Stimulated activated CD4-positive, alpha-beta T cell treated with anti-CD3 and anti-CD28 coated beads, Interleukin-4, amount 100 ng/mL, for 48 hours (primary cell): ENCODE results near the gene CHRM3.
"Not testable (repeated sequence)": the region's sequence is repeated elsewhere in the genome, so short reads cannot be mapped to it uniquely, and the experiment has no call there.

Experiments used
- DNase-seq, 2 donors: peaks; one replicate each; pipeline ENCODE4 v3.0.0-alpha.2; 2020; ENCODE audit warnings: low read depth in 2 of 2

CHRM3 gene

DNA sequence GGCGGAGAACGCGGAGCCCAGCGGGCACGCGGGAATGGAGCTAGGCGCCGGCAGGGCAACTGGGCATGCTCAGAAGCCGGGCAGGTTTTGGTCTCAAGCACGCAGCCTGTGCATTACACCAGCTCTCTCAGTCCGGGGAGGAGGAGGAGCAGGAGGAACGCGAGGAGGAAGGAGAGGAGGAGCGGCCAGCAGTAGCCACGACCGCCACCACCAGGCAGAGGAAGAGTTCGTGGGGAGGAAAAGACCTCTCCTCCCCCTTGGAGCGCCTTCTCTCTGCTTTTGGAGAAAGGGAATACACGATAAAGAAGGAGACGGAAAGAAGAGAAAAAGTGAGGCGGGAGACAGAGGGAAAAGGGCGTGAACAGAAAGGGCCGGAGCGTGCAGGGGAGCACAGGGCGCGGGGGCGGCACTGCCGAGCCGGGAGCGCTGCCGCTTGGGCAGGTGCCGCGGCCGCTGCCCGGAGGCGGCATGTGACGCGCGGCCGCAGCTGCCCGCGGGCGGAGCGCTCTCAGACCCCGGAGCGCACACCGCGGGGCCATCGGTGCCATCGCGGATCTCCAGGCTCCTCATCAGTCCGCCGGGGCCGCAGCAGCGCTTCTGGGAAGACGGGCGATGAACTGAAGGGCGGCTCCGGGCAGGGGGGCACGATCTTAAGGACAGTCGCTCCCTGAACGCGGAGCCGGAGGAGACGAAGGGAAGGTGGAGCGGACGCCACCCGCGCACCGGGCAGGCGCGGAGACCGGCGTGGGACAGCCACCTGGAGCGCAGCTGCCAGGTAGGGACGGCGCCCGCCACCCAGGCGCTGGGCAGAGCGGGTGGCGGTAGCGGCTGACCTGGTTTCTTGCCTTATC, at the start of gene CHRM3:
TSS of gene CHRM3 (plus strand) at position 116 of the 851 bp plus-strand sequence. CDS start 520,884 bp downstream, outside the sequence.
- peak; percentile 8 to 30 for DNase-seq

GRCh38 chr1:239337799-239338430, 48.5 kb upstream of the CHRM3 start:
- no peak for DNase-seq

GRCh38 chr1:239347776-239348175, 38.6 kb upstream of the CHRM3 start:
- no peak for DNase-seq

DNA sequence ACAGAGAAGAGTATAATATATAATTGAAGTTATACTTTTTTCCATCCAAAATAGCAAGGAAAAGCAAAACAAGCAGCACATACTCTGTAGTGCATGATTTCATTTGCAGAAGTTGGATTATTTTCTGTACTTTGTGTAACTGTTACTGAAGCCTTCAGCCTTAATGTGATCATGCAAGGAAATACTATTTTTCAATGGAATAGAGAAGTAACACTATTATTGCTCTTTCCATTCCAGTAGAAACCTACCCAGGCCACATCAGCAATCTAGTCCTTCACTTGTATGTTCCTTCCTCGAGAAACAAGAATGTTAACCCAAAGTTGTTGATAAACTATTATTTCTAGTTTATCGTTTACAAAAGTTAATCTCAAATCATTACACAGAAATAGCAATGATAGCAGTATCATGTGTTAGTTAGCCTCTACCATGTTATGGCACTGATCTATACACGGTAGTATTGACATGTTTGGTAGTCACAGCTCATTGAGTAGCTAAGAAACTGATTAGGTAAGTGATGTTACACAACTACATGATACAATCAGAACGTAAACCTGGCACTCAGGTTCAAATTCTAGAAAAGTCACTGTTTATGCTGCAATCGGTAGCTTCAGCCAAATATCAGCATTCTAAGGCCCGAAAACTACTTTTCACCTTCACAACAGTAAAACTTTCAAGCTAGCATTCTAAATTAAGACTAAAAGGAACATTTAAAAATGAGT, 37.6 kb upstream of the CHRM3 start:
- no peak for DNase-seq

- no peak for DNase-seq
These were observed 36.7 kb upstream of the CHRM3 start for GRCh38 chr1:239349699-239350098.

DNA sequence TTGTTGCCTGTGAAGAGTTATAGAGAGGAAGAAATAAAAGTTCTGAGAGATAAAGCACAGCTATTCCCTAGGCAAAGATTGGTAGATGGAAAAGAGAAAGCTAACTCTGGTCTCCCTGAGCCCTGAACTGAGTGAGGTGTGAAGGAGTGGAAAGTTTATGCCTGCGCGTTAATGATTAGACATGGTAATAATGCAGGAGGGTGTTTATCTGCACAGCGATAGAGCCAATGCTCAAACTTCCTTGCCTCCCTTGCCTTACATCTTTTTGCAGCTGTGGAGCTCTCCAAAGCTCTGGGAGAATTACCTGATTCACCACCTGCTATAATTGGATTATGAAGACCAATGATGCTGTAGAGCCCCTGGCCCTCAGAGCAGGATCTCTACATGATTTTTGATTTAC, 32.8 kb upstream of the CHRM3 start:
- no peak for DNase-seq

DNA sequence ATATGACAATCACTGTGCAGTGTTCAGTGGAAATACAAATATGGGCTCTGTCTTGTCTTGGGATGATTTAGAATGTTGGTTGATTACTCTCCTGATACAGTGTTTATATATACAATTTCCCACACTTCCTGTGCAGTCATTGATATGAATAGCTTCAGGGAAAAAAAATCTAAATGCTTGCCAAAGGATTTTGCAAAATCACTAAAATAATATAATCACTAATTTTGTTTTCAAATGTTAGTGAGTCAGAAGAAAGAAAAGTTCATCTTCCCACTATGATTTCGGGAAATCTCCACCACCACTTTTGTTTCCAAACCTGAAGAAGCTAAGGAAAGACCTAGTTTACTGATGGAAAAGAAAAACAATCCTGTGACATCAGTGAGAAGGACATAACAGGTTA, 32.1 kb upstream of the CHRM3 start:
- DNase-seq, result no peak

- DNase-seq, result no peak
These were observed 28.5 kb upstream of the CHRM3 start for GRCh38 chr1:239357867-239358266.

DNA sequence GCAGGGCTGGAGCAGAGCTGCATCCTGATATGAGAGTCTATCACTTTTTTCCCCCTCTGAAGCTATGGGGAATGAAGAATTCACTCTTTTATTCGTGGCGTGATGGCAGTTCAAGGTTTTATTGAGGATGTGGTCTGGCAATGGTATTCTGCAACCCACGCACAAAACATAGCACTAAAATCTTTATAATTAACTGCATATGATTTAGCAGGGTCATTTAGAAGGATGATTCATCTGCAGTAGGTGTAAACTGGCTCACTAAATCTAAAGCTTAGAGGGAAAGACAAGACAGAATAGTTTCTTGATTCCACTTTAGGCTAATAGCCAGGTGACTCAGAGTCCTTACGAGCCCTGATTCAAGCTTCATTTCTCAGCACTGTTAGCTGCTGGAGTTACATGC, 25.0 kb upstream of the CHRM3 start:
- DNase-seq, result no peak

DNA sequence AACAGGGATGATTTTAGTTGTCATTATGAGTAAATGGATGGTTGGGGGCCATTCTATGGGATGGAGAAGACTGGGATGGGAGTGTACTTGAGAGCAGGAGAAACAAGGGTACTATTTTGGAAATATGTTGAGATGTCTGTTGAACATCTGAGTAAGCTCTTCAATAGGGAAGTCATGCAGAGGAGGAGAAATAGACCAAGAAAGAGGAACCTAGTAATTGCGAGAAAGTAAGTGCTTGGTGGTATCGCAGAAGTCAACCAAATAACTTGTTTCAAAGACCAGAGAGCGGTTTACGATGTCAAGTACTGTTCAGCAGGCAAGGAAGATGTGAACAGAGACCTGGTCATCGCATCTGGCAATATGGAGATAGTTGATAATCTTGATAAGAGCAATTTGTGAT, 22.4 kb upstream of the CHRM3 start:
- DNase-seq, result no peak

DNA sequence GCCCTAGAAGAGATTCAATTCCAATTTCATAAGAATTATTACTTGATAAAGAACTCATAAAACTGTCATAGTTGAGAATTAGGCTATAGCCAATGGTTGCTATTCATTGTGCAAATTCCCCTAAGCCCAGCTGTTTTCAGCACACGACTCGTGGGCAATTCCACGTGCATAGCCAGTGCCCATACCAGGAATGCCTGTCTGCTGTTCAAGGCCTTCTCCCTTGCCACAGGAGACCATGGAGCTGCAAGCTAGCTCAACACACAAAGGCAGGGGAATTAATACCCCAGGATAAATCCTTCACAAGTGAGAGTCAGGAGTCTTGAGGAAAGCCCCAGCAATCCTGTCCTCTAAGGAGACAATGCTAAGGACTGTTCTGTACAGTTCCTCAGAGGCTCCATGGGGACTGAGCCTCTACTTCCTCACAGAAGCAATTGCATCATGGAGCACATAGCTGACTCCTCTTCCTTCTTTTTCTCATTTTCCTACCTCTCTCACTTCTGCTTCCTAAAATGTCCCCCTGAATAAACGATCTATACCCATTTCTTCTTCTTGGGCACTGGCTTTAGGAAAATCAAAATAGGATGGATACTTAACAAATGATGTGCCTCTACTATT, 19.1 kb upstream of the CHRM3 start:
- no peak for DNase-seq

- no peak for DNase-seq
These were observed 17.8 kb upstream of the CHRM3 start for GRCh38 chr1:239368436-239369109.

DNA sequence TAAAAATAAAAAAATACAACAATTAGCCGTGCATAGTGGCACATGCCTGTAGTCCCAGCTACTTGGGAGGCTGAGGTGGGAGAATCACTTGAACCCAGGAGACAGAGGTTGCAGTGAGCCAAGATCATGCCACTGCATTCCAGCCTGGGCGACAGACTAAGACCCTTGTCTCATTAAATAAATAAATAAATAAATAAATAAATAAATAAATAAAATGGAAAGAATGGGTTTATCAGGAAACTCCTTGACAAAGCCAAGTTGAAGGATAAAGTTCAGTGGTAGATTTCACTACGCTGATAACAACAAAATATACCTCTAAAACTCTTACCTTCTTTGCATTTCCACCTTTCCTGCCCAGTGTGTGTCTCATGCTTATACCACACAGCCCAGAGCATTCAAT, 15.5 kb upstream of the CHRM3 start:
- DNase-seq, result not testable (repeated sequence)

GRCh38 chr1:239382666-239383065, 3.7 kb upstream of the CHRM3 start:
- DNase-seq, result no peak

DNA sequence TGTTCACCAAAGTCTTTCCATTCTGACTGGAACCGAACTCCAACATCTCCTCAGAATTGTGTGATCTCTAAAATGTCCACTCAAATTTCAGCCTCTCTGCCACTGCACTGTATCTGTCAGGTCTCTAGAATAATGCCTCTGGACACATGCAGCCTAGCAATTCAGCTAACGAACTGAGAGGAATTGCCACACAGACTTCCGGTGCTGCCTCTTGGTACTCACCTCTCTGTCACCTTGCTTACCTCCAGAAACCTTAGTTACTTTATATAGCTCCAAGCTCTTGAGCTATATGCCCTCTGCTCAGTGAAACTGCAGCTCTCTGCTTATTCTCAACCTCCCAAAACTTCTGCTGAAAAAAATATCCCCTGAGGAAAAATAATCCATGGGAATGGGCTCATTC, 2.7 kb upstream of the CHRM3 start:
- no peak for DNase-seq

DNA sequence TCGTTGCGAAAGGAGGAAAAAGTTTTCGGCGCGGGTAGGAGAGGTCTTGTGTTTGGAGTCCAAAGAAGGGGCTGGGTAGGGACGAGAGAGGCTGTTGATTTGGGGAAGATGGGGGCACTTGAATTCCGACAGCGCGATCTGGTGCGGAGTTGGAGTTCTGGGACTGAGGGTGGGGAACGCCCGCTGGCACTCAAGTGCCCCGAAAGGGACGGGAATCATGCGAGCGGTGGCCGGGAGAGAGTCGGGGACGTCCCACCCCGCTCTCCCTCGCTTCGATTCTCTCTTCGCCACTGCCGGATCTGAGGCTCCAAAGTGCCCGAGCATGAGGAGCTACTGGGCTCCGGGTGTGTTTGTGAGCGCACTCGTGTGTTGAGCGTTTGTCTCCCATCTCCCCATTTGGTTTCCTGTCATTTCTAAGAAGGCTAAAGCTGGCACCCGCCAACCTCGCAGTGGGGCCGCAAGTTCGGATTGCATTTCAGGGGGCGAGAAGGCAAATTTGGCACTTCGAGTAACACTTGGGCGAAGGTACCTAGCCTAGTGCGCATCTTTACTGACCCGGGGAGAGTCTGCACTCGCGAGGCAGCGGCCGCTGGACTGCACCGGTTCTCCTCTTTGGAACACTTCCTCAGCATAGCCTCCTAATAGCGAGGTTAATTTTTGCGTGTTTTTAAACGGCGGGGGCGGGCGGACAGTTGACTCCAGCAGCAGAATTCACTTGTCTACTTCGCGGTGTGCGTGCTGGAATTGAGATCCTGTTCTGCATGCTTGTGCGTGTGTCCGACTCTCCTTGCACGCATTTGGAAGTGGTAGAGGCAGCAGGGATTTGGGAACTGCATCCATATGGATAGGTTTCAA, 1.2 kb downstream of the CHRM3 start:
- DNase-seq, result no peak

- DNase-seq, result no peak
These were observed 1.8 kb downstream of the CHRM3 start for GRCh38 chr1:239388159-239388485.

GRCh38 chr1:239388578-239388977, 2.2 kb downstream of the CHRM3 start:
- no peak for DNase-seq

GRCh38 chr1:239389703-239390102, 3.3 kb downstream of the CHRM3 start:
- DNase-seq, result no peak

DNA sequence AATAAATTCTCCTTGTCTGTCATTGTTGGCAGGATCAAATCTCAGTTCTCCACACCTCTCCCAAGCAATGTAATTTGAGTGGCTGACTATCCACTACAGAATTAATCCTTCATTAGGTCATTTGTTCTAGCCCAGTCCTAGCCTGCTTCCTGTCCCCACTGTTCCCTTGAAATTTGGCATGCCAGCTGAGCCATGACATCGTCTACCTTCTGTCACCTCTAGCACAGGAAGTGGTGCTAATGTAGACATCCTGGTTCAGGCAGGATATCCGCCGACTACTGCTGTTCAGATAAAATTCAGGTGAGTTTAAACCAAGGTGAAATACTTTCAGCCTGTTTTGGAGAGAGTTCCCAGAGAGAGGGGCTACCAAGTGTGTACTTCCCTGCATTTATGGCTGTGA, 5.9 kb downstream of the CHRM3 start:
- DNase-seq, result no peak

DNA sequence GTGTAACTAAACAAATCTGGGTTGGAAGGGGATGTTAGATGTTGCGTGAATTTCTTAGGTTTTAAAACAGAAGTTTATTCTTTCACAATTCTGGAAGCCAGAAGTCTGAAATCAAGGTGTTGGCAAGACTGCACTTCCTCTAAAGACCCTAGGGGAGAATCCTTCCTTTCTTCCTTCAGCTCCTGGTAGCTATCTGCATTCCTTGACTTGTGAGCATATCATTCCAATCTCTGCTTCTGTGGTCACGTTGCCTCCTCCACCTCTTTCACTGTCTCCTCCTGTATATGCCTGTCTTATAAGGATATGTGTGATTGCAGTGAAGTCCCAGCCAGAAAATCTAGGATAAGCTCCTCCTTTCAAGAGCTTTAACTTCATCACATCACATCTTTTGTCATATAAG, 7.7 kb downstream of the CHRM3 start:
- DNase-seq, result no peak
